Measurements from ENCODE around the gene MYDGF.

GRCh38 chr19:4687396-4687795 is 17.3 kb upstream of the MYDGF start:
- no peak for TF ChIP-seq CTCF (conservative IDR thresholded peaks at IDR 0.05; ENCODE audit: low read depth, low read length)
- TF ChIP-seq EZH2 (IDR thresholded peaks at IDR 0.05; ENCODE audit: borderline replicate concordance, low read depth, low read length, poor library complexity, severe bottlenecking), result no peak
